Measurements from ENCODE around the gene MRPS5. TPM values are rescaled to one million over a fixed set of nuclear protein-coding genes. Genes with fewer than 3 reads are reported as not detected.

Gene MRPS5
- total RNA-seq, 1 donor from 2014 or later: 57.4 TPM

GRCh38 chr2:95051626-95052025, 70.0 kb downstream of the MRPS5 start:
- no peak for FAIRE-seq
- Histone ChIP-seq H3K4me3 (ENCODE audit: insufficient read depth, low read depth, low read length) (no peak overlapping the region), H2AFZ (ENCODE audit: low read depth, low read length) (no peak overlapping the region), H3K36me3 (ENCODE audit: insufficient read depth, low read length) (no peaks in the 10 kb centered on the region), H3K9ac (ENCODE audit: low read length) (no peak overlapping the region), H3K79me2 (ENCODE audit: insufficient read depth, low read length) (no peaks in the 10 kb centered on the region), H3K27me3 (ENCODE audit: insufficient read depth, low read length) (peaks cover 2% of the 10 kb centered on the region), H3K4me2 (ENCODE audit: low read length) (no peak overlapping the region), H3K9me3 (ENCODE audit: insufficient read depth, low read depth, low read length) (no peaks in the 10 kb centered on the region), H4K20me1 (ENCODE audit: insufficient read depth, low read length) (no peaks in the 10 kb centered on the region), H3K4me1 (ENCODE audit: insufficient read depth, low read length) (peaks cover 4% of the 10 kb centered on the region), H3K27ac (ENCODE audit: low read depth, low read length) (no peak overlapping the region)
- H3K4me3 Mint-ChIP-seq (ENCODE audit: unreplicated experiment): no peak overlapping the region
- H3K4me1 Mint-ChIP-seq (ENCODE audit: low read depth, unreplicated experiment): peaks cover 6% of the 10 kb centered on the region
- H3K27me3 Mint-ChIP-seq (ENCODE audit: low read depth, unreplicated experiment): peaks cover 54% of the 10 kb centered on the region
- DNase-seq (ENCODE audit: low read depth): no peak
- TF ChIP-seq, protein P1, sequence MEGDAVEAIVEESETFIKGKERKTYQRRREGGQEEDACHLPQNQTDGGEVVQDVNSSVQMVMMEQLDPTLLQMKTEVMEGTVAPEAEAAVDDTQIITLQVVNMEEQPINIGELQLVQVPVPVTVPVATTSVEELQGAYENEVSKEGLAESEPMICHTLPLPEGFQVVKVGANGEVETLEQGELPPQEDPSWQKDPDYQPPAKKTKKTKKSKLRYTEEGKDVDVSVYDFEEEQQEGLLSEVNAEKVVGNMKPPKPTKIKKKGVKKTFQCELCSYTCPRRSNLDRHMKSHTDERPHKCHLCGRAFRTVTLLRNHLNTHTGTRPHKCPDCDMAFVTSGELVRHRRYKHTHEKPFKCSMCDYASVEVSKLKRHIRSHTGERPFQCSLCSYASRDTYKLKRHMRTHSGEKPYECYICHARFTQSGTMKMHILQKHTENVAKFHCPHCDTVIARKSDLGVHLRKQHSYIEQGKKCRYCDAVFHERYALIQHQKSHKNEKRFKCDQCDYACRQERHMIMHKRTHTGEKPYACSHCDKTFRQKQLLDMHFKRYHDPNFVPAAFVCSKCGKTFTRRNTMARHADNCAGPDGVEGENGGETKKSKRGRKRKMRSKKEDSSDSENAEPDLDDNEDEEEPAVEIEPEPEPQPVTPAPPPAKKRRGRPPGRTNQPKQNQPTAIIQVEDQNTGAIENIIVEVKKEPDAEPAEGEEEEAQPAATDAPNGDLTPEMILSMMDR (IDR thresholded peaks at IDR 0.05; ENCODE audit: insufficient read depth, low read depth, low read length): no peak
- TF ChIP-seq EZH2 (IDR thresholded peaks at IDR 0.05; ENCODE audit: insufficient read depth, low read length): no peak
- no peaks in the 10 kb centered on the region for H3K9me3 Mint-ChIP-seq (ENCODE audit: unreplicated experiment)
- H3K36me3 Mint-ChIP-seq (ENCODE audit: low read depth, unreplicated experiment): no peaks in the 10 kb centered on the region
- H3K27ac Mint-ChIP-seq (ENCODE audit: unreplicated experiment): no peak overlapping the region

DNA sequence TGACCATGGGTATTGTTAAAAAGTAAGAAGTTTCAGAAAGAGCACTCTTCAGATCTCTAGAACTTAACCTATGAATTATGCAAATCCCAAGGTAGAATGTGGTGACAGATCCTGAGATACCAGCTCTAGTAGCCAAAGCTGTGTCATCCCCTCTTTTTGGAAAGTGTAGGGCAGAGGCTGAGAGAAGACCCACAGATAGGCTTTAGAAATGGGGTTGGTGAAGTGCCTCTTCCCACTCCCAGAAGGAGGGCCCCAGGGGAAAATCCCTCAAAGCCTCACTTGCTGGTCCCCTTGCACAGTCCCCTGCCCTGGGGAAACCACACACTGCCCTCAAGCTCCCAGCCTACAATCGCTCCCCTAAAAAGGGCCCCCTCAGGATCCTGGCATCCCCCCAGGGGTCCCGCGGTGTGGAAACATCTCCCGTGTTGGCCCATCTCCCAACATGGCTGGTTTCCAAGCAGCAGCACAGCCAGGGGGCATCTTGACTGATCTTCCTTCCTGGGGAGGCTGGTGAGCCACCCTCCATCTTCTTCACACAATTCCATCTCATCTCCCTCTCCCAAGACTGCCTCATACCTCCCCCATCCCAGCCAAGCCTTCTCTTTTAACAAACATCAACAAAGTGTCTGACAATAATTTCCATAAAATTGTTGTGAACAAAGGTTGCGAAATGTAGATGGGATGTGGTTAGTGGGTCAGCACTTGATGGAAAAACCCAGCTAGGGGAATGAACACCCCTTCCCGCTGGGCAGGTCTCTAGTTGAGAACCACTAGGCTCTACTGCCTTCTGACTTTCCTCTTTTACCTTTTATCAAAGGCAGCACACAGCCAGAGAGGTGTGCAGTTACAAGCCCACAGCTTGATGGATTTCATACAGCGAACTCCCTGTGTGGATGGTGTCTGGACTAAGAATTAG, 71.0 kb downstream of the MRPS5 start:
- Mint-ChIP-seq H3K27me3 (ENCODE audit: low read depth, unreplicated experiment) (peaks cover 59% of the 10 kb centered on the region), H3K9me3 (ENCODE audit: unreplicated experiment) (no peaks in the 10 kb centered on the region), H3K4me3 (ENCODE audit: unreplicated experiment) (no peak overlapping the region), H3K27ac (ENCODE audit: unreplicated experiment) (no peak overlapping the region), H3K4me1 (ENCODE audit: low read depth, unreplicated experiment) (no peaks in the 10 kb centered on the region), H3K36me3 (ENCODE audit: low read depth, unreplicated experiment) (no peaks in the 10 kb centered on the region)
- Histone ChIP-seq H3K79me2 (ENCODE audit: insufficient read depth, low read length) (no peaks in the 10 kb centered on the region), H2AFZ (ENCODE audit: low read depth, low read length) (no peak overlapping the region), H3K9me3 (ENCODE audit: insufficient read depth, low read depth, low read length) (no peaks in the 10 kb centered on the region), H3K4me1 (ENCODE audit: insufficient read depth, low read length) (no peaks in the 10 kb centered on the region), H3K9ac (ENCODE audit: low read length) (no peak overlapping the region), H3K4me2 (ENCODE audit: low read length) (no peak overlapping the region), H3K36me3 (ENCODE audit: insufficient read depth, low read length) (no peaks in the 10 kb centered on the region), H4K20me1 (ENCODE audit: insufficient read depth, low read length) (no peaks in the 10 kb centered on the region), H3K4me3 (ENCODE audit: insufficient read depth, low read depth, low read length) (no peak overlapping the region), H3K27me3 (ENCODE audit: insufficient read depth, low read length) (peaks cover 2% of the 10 kb centered on the region), H3K27ac (ENCODE audit: low read depth, low read length) (no peak overlapping the region)
- FAIRE-seq (no peak), DNase-seq (ENCODE audit: low read depth) (no peak)
- TF ChIP-seq, protein P1 (IDR thresholded peaks at IDR 0.05; ENCODE audit: insufficient read depth, low read depth, low read length): no peak
- TF ChIP-seq EZH2 (IDR thresholded peaks at IDR 0.05; ENCODE audit: insufficient read depth, low read length): no peak

DNA sequence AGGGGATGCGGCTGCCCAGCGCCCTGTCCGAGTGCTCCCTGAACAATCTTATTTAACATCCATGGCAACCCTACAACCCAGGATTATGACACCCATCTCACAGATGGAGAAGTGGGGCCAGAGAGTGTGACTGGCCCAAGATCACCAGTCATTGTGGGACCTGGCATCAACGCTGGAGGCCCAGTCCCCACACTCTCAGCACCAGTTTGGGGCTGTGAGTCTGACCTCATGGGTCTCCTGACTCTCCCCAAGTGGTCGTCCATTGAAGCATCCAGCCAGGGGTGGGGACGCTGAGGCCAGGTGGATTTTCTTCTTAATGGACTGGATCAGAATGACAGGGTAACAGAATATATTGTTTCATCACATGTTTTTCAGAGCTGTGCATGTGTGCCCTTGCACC, 71.6 kb downstream of the MRPS5 start:
- Histone ChIP-seq H3K4me1 (ENCODE audit: insufficient read depth, low read length) (no peaks in the 10 kb centered on the region), H3K4me2 (ENCODE audit: low read length) (no peak overlapping the region), H4K20me1 (ENCODE audit: insufficient read depth, low read length) (no peaks in the 10 kb centered on the region), H2AFZ (ENCODE audit: low read depth, low read length) (no peak overlapping the region), H3K9me3 (ENCODE audit: insufficient read depth, low read depth, low read length) (no peaks in the 10 kb centered on the region), H3K79me2 (ENCODE audit: insufficient read depth, low read length) (no peaks in the 10 kb centered on the region), H3K4me3 (ENCODE audit: insufficient read depth, low read depth, low read length) (no peak overlapping the region), H3K27ac (ENCODE audit: low read depth, low read length) (no peak overlapping the region), H3K36me3 (ENCODE audit: insufficient read depth, low read length) (no peaks in the 10 kb centered on the region), H3K9ac (ENCODE audit: low read length) (no peak overlapping the region), H3K27me3 (ENCODE audit: insufficient read depth, low read length) (peaks cover 2% of the 10 kb centered on the region)
- Mint-ChIP-seq H3K9me3 (ENCODE audit: unreplicated experiment) (no peaks in the 10 kb centered on the region), H3K27ac (ENCODE audit: unreplicated experiment) (no peak overlapping the region), H3K4me1 (ENCODE audit: low read depth, unreplicated experiment) (no peaks in the 10 kb centered on the region), H3K27me3 (ENCODE audit: low read depth, unreplicated experiment) (peaks cover 60% of the 10 kb centered on the region), H3K36me3 (ENCODE audit: low read depth, unreplicated experiment) (no peaks in the 10 kb centered on the region), H3K4me3 (ENCODE audit: unreplicated experiment) (no peak overlapping the region)
- DNase-seq (ENCODE audit: low read depth): no peak
- TF ChIP-seq, protein P1 (IDR thresholded peaks at IDR 0.05; ENCODE audit: insufficient read depth, low read depth, low read length): no peak
- TF ChIP-seq EZH2 (IDR thresholded peaks at IDR 0.05; ENCODE audit: insufficient read depth, low read length): no peak
- no peak for FAIRE-seq

Data from astrocyte (in vitro differentiated cells and primary cell).